Measurements from ENCODE around the gene IGFL1.

The IGFL1 gene

GRCh38 chr19:46213806-46214205, 15.7 kb upstream of the IGFL1 start:
- no peak overlapping the region for H3K4me2 ChIP-seq (ENCODE audit: low read length)
- H3K79me2 ChIP-seq (ENCODE audit: insufficient read depth, low read length): no peaks in the 10 kb centered on the region
- H3K27me3 ChIP-seq (ENCODE audit: insufficient read depth, low read length): no peaks in the 10 kb centered on the region
- no peaks in the 10 kb centered on the region for H3F3A ChIP-seq (ENCODE audit: insufficient read depth, low read length)
- no peaks in the 10 kb centered on the region for H3K4me1 ChIP-seq (ENCODE audit: insufficient read depth, low read length, severe bottlenecking)
- no peak for TF ChIP-seq EZH2 (IDR thresholded peaks at IDR 0.05; ENCODE audit: borderline replicate concordance, low read length)
- TF ChIP-seq CTCF (IDR thresholded peaks at IDR 0.05; ENCODE audit: low read length): no peak
- no peaks in the 10 kb centered on the region for H3K36me3 ChIP-seq (ENCODE audit: insufficient read depth, low read length)
- H4K20me1 ChIP-seq (ENCODE audit: insufficient read depth, low read length): no peaks in the 10 kb centered on the region
- H3K9me2 ChIP-seq (ENCODE audit: low read depth, low read length): no peaks in the 10 kb centered on the region
- H3K4me3 ChIP-seq (ENCODE audit: low read depth, low read length, poor library complexity, severe bottlenecking): no peak overlapping the region
- no peak overlapping the region for H2AFZ ChIP-seq (ENCODE audit: low read length)
- no peak overlapping the region for H3K27ac ChIP-seq (ENCODE audit: low read depth, low read length, poor library complexity, severe bottlenecking)
- H3K9ac ChIP-seq (ENCODE audit: low read length): no peak overlapping the region
- no peaks in the 10 kb centered on the region for H3K9me3 ChIP-seq (ENCODE audit: low read length)

- Histone ChIP-seq H3F3A (ENCODE audit: insufficient read depth, low read length) (no peaks in the 10 kb centered on the region), H2AFZ (ENCODE audit: low read length) (no peak overlapping the region), H3K4me3 (ENCODE audit: low read depth, low read length, poor library complexity, severe bottlenecking) (no peak overlapping the region), H3K36me3 (ENCODE audit: insufficient read depth, low read length) (no peaks in the 10 kb centered on the region), H3K9me2 (ENCODE audit: low read depth, low read length) (no peaks in the 10 kb centered on the region), H4K20me1 (ENCODE audit: insufficient read depth, low read length) (no peaks in the 10 kb centered on the region), H3K27ac (ENCODE audit: low read depth, low read length, poor library complexity, severe bottlenecking) (no peak overlapping the region), H3K9me3 (ENCODE audit: low read length) (no peaks in the 10 kb centered on the region), H3K27me3 (ENCODE audit: insufficient read depth, low read length) (no peaks in the 10 kb centered on the region), H3K9ac (ENCODE audit: low read length) (no peak overlapping the region), H3K4me2 (ENCODE audit: low read length) (no peak overlapping the region), H3K79me2 (ENCODE audit: insufficient read depth, low read length) (no peaks in the 10 kb centered on the region), H3K4me1 (ENCODE audit: insufficient read depth, low read length, severe bottlenecking) (no peaks in the 10 kb centered on the region)
- TF ChIP-seq CTCF (IDR thresholded peaks at IDR 0.05; ENCODE audit: low read length) (no peak), EZH2 (IDR thresholded peaks at IDR 0.05; ENCODE audit: borderline replicate concordance, low read length) (no peak)
Measured at GRCh38 chr19:46216612-46217011, 12.9 kb upstream of the IGFL1 start.

GRCh38 chr19:46217476-46217875, 12.1 kb upstream of the IGFL1 start:
- Histone ChIP-seq H2AFZ (ENCODE audit: low read length) (no peak overlapping the region), H3K4me2 (ENCODE audit: low read length) (no peak overlapping the region), H3K9me2 (ENCODE audit: low read depth, low read length) (no peaks in the 10 kb centered on the region), H3K27ac (ENCODE audit: low read depth, low read length, poor library complexity, severe bottlenecking) (no peak overlapping the region), H3K9ac (ENCODE audit: low read length) (no peak overlapping the region), H3K27me3 (ENCODE audit: insufficient read depth, low read length) (no peaks in the 10 kb centered on the region), H3K79me2 (ENCODE audit: insufficient read depth, low read length) (no peaks in the 10 kb centered on the region), H4K20me1 (ENCODE audit: insufficient read depth, low read length) (no peaks in the 10 kb centered on the region), H3F3A (ENCODE audit: insufficient read depth, low read length) (no peaks in the 10 kb centered on the region), H3K4me3 (ENCODE audit: low read depth, low read length, poor library complexity, severe bottlenecking) (no peak overlapping the region), H3K36me3 (ENCODE audit: insufficient read depth, low read length) (no peaks in the 10 kb centered on the region), H3K4me1 (ENCODE audit: insufficient read depth, low read length, severe bottlenecking) (no peaks in the 10 kb centered on the region), H3K9me3 (ENCODE audit: low read length) (no peaks in the 10 kb centered on the region)
- TF ChIP-seq CTCF (IDR thresholded peaks at IDR 0.05; ENCODE audit: low read length): no peak
- no peak for TF ChIP-seq EZH2 (IDR thresholded peaks at IDR 0.05; ENCODE audit: borderline replicate concordance, low read length)

All from OCI-LY1 (cell line).